ENCODE results near the gene RASAL3.

RASAL3 gene

DNA sequence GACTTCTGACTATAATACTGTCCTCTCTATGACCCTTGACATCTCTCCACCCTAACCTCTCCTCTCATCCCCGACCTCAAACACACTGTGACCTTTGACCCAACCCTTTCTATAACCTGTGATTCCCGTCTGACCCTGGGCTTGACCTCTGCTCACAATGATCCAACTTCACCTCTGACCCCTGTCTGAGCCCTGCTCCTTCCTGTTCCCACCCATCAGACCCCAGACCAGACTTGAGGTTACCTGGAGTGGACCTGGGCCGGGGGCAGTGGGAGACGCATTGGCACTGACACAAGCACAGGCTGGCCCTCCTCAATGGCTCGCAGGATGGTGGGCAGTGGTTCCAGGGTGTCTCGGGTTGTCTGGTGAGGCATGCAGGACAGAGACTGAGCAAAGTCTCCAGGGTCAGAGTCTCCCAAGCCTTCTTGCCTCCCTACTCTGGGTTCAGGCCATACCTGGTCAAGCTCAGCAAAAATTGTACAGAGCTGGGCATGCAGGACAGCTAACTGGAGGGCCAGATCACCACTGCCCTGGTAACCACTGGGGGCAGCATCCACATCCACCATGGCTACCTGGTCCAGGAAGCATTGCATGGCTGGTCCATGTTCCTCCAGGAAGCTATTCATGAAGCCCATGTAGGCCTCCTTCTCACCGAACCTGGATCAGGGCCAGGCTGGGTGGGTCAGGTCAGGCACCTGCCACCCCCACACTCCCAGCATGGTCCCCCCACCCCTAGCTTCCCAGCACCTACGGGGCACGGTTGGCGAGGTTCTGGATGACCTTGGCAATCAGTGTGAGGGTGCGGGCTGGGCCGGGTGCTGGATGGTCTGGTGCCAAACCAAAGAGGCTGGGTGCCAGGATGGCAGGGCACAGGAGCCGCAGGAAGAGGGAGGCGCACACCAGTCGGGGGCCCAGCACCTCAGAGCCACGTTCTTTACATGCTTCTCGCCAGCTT, 10.2 kb downstream of the RASAL3 start:
- no peak overlapping the region for H3K4me3 ChIP-seq (ENCODE audit: low read depth, low read length)
- in situ Hi-C loops (cut with HindIII; ENCODE audit: low sequenced_read_pairs), result no loop called here
- DNase-seq (ENCODE audit: low read depth), result no peak
- TF ChIP-seq, protein P1, sequence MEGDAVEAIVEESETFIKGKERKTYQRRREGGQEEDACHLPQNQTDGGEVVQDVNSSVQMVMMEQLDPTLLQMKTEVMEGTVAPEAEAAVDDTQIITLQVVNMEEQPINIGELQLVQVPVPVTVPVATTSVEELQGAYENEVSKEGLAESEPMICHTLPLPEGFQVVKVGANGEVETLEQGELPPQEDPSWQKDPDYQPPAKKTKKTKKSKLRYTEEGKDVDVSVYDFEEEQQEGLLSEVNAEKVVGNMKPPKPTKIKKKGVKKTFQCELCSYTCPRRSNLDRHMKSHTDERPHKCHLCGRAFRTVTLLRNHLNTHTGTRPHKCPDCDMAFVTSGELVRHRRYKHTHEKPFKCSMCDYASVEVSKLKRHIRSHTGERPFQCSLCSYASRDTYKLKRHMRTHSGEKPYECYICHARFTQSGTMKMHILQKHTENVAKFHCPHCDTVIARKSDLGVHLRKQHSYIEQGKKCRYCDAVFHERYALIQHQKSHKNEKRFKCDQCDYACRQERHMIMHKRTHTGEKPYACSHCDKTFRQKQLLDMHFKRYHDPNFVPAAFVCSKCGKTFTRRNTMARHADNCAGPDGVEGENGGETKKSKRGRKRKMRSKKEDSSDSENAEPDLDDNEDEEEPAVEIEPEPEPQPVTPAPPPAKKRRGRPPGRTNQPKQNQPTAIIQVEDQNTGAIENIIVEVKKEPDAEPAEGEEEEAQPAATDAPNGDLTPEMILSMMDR (IDR thresholded peaks at IDR 0.05; ENCODE audit: low read depth, low read length, missing control alignments), result no peak

DNA sequence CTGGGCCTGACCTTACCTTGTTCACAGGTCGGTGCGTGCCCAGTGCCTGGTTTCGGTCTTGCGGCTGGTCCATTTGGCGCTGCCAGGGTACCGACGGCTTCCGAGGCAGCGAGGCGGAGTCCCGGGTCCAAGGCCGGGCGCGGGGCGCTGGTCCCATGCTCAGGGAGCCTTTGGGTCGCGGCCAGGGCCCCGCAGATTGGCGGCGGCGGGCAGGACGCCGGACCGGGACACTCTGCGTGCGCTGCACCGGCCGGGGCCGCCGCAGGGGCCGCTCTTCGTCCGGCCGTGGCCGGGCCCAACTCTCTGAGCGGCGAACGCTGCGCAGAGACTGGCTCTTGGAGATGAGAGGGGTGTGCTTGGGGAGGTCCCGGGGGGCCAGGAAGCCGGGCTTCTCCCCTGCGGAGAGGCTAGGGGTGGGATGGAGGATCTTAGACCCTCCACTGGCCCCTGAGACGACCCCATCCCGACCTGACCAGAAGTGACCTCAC, 11.2 kb downstream of the RASAL3 start:
- TF ChIP-seq, protein P1 (IDR thresholded peaks at IDR 0.05; ENCODE audit: low read depth, low read length, missing control alignments), result no peak
- peak overlapping the region; percentile 31 for H3K4me3 ChIP-seq (ENCODE audit: low read depth, low read length)
- in situ Hi-C loops (cut with HindIII; ENCODE audit: low sequenced_read_pairs), result no loop called here
- DNase-seq (ENCODE audit: low read depth), result no peak

DNA sequence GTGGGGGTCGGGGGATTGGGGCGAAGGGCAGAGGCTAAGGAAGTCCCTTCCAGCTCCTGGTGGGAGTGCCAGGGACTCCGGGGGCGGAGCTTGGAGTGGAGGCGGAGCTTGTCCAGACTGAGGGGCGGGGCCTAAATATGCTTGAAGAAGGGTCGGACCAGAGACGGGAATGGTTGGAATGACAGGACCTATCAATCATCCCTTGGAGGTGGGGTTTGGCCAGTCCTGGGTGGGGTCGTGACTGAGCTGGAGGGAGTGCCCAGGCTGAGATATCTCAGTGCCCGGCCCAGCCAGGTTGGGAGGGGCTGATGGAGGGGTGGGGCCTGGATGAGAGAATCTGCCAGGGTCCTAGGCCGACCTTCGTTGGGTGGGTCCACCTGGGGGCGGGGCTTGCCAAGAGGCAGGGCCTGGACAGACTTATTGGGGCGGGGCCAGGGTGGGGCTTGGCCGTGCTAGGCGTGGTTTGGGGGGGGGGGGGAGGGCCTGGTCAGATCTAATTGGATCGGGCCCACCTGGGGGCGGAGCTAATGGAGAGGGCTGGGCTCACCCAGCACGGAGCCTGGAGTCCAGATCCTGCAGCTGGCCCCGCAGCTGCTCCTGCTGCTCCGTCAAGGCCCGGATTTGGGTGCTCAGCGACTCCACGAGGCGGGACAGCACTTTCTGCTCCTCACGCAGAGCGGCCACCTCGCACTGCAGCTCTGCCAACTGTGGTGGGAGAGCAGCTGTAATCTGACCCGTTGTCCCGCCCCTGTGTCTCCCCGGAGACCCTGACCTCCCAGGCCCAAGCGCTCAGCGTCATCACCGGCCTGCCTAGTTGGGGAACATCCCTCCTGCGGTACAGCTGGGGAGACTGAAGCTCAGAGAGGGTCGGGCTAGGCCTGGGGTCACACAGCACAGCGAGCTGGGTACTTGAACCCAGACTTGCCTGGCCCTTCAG, 12.0 kb downstream of the RASAL3 start:
- in situ Hi-C loops (cut with HindIII; ENCODE audit: low sequenced_read_pairs), result no loop called here
- peak overlapping the region; percentile 31 for H3K4me3 ChIP-seq (ENCODE audit: low read depth, low read length)
- DNase-seq (ENCODE audit: low read depth), result no peak
- TF ChIP-seq, protein P1 (IDR thresholded peaks at IDR 0.05; ENCODE audit: low read depth, low read length, missing control alignments), result no peak

DNA sequence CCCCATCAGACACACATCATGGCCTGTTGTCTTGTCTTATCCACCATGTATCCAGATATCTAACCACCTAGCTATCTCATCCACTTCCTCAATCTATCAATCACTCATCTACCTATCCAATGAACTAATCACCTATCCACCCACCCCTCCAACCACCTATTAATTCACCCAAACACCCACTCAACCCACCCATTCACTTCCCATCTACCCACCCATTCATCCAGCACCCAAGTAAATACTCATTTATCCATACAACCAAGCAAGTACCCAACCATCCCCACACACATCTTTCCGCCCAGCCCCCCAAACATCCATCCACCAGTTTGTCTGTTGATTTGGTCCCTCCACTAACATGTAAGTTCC, 13.8 kb downstream of the RASAL3 start:
- no peak for DNase-seq (ENCODE audit: low read depth)
- in situ Hi-C loops (cut with HindIII; ENCODE audit: low sequenced_read_pairs), result no loop called here
- H3K4me3 ChIP-seq (ENCODE audit: low read depth, low read length), result no peak overlapping the region
- TF ChIP-seq, protein P1 (IDR thresholded peaks at IDR 0.05; ENCODE audit: low read depth, low read length, missing control alignments), result no peak

DNA sequence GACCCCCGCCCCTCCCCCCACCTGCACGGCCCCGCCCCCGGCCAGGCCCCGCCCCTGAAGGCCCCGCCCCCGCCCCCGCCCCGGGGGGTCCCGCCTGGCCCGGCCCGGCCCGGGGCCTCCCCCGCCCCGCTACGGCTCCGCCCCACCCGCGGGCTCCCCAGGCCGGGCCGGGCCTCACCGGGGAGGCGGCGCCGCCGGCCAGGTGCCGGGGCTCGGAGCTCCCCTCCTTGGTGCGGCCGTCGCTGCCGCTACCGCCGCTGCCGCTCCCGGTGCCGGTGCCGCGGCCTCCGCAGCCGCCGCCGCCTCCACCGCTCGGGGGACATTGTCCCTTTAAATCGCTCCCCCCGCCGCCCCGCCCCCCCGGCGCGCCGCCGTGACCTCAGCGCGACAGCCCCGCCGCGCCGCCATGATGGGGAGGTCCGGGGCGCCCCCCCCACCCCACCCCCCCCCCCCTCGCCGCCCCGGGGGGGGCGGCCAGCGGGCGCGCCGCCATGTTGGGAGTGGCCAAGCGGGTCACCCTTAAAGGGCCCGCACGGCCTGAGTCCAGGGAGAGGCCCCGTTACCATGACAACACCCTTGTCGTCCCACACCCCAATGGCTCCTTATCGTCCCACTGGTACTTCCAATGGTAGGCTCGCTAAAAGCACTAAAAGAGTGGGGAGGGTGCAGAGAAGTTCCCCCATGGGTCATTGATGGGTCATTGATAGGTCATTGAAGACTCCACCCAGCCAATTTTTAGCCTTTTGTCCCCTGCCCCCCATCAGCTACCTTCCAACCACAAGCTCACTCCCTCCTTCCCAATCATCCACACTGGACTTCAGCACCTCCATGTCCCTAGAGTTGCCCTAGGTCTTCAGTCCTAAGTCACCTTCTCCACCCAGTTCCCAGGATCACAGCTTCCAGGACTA, 14.5 kb downstream of the RASAL3 start, which contains the start of gene WIZ:
Gene WIZ, minus strand, starts transcription at position 337 of the 908 bp plus-strand sequence. CDS start 1,649 bp downstream, outside the sequence.
- TF ChIP-seq, protein P1 (IDR thresholded peaks at IDR 0.05; ENCODE audit: low read depth, low read length, missing control alignments), result no peak
- DNase-seq (ENCODE audit: low read depth), result no peak
- in situ Hi-C loops (cut with HindIII; ENCODE audit: low sequenced_read_pairs), result no loop called here
- peak within 1 kb of the TSS; percentile 70 for H3K4me3 ChIP-seq (ENCODE audit: low read depth, low read length)
